ENCODE results near the gene SLC6A7.

Gene SLC6A7

DNA sequence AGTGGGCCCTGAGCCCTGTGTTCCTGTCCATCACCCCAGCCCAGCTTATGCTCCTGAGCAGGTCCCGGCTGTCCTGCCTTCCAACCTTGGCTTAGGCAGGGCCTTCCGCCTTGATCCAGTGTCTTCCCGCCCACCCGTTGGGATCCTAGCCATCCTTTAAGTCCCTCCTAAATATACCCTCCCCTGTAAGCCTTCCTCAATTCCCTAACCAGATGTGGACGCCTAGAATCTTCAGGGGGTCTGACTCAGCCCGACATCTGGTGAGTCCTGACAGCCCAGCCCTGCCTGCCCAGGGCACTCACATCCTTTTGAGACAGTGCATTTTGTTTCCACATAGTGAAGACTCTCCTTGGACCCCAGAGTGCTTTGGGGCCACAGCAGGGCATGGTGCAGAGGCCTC is 23.7 kb downstream of the SLC6A7 start (continued):
- no peak for TF ChIP-seq MYNN (tag by site-specific recombination; IDR thresholded peaks at IDR 0.05; ENCODE audit: borderline replicate concordance)
- no peak for TF ChIP-seq ZNF600 (tag by site-specific recombination; IDR thresholded peaks at IDR 0.05)
- TF ChIP-seq ZNF394 (tag by site-specific recombination; IDR thresholded peaks at IDR 0.05; ENCODE audit: borderline replicate concordance): no peak
- TF ChIP-seq CTCF (tag by site-specific recombination; IDR thresholded peaks at IDR 0.05): no peak

DNA sequence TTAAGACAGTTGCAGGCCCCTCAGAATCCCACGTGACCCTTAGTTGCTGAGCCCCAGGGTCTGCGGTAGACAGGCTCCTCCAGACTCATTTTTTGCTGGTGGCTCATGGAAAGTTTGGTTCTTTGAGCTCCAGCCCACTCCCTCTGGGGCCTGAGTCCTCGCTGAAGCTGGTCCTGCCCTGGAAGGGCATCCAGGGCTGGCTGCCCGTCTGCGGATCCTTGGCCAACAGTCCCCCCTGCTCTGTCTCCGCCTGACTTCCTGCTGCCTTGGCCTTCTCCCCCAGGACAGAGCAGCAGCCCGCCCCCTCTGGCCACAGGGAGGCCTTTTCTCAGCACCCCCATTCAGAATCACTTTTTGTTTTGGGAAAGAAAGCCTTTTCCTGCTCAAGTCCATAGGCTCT is 24.4 kb downstream of the SLC6A7 start:
- Histone ChIP-seq H3K4me1 (ENCODE audit: control insufficient read depth, insufficient read depth, low read length) (no peaks in the 10 kb centered on the region), H3K27ac (ENCODE audit: extremely low read depth, low read depth, low read length) (no peak overlapping the region), H3K9me3 (ENCODE audit: control insufficient read depth, insufficient read depth, low read depth, low read length) (no peaks in the 10 kb centered on the region), H3K36me3 (ENCODE audit: control insufficient read depth in 2 of 2, insufficient read depth in 1 of 2, low read length in 2 of 2) (no peaks in the 10 kb centered on the region), H3K4me3 (ENCODE audit: low read depth, low read length) (no peak overlapping the region)
- CTCF ChIA-PET: interaction anchor here (0.6 to 5.5 kb wide), 10 partner anchors 13 to 680 kb away, joined by 3 to 37 read pairs (median 4); no protein-coding TSS in a partner anchor
- POLR2A ChIA-PET: no interaction called here
- no peak for TF ChIP-seq AEBP2 (tag by site-specific recombination; IDR thresholded peaks at IDR 0.05; ENCODE audit: borderline replicate concordance)
- TF ChIP-seq ZNF600 (tag by site-specific recombination; IDR thresholded peaks at IDR 0.05): no peak
- TF ChIP-seq MZF1 (tag by site-specific recombination; IDR thresholded peaks at IDR 0.05; ENCODE audit: borderline replicate concordance): no peak
- TF ChIP-seq ZBTB20 (tag by site-specific recombination; IDR thresholded peaks at IDR 0.05): no peak
- TF ChIP-seq ZNF24 (tag by site-specific recombination; IDR thresholded peaks at IDR 0.05): no peak
- TF ChIP-seq, protein P1, sequence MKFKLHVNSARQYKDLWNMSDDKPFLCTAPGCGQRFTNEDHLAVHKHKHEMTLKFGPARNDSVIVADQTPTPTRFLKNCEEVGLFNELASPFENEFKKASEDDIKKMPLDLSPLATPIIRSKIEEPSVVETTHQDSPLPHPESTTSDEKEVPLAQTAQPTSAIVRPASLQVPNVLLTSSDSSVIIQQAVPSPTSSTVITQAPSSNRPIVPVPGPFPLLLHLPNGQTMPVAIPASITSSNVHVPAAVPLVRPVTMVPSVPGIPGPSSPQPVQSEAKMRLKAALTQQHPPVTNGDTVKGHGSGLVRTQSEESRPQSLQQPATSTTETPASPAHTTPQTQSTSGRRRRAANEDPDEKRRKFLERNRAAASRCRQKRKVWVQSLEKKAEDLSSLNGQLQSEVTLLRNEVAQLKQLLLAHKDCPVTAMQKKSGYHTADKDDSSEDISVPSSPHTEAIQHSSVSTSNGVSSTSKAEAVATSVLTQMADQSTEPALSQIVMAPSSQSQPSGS (tag by site-specific recombination; IDR thresholded peaks at IDR 0.05; ENCODE audit: low read depth): no peak
- TF ChIP-seq, protein P2, sequence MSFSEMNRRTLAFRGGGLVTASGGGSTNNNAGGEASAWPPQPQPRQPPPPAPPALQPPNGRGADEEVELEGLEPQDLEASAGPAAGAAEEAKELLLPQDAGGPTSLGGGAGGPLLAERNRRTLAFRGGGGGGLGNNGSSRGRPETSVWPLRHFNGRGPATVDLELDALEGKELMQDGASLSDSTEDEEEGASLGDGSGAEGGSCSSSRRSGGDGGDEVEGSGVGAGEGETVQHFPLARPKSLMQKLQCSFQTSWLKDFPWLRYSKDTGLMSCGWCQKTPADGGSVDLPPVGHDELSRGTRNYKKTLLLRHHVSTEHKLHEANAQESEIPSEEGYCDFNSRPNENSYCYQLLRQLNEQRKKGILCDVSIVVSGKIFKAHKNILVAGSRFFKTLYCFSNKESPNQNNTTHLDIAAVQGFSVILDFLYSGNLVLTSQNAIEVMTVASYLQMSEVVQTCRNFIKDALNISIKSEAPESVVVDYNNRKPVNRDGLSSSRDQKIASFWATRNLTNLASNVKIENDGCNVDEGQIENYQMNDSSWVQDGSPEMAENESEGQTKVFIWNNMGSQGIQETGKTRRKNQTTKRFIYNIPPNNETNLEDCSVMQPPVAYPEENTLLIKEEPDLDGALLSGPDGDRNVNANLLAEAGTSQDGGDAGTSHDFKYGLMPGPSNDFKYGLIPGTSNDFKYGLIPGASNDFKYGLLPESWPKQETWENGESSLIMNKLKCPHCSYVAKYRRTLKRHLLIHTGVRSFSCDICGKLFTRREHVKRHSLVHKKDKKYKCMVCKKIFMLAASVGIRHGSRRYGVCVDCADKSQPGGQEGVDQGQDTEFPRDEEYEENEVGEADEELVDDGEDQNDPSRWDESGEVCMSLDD (tag by site-specific recombination; IDR thresholded peaks at IDR 0.05): no peak
- TF ChIP-seq ZNF202 (tag by site-specific recombination; IDR thresholded peaks at IDR 0.05; ENCODE audit: borderline replicate concordance): no peak
- TF ChIP-seq ZNF16 (tag by site-specific recombination; IDR thresholded peaks at IDR 0.05; ENCODE audit: low read depth): no peak
- TF ChIP-seq ZNF521 (tag by site-specific recombination; IDR thresholded peaks at IDR 0.05): no peak
- TF ChIP-seq, protein P3, sequence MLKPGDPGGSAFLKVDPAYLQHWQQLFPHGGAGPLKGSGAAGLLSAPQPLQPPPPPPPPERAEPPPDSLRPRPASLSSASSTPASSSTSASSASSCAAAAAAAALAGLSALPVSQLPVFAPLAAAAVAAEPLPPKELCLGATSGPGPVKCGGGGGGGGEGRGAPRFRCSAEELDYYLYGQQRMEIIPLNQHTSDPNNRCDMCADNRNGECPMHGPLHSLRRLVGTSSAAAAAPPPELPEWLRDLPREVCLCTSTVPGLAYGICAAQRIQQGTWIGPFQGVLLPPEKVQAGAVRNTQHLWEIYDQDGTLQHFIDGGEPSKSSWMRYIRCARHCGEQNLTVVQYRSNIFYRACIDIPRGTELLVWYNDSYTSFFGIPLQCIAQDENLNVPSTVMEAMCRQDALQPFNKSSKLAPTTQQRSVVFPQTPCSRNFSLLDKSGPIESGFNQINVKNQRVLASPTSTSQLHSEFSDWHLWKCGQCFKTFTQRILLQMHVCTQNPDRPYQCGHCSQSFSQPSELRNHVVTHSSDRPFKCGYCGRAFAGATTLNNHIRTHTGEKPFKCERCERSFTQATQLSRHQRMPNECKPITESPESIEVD (tag by site-specific recombination; IDR thresholded peaks at IDR 0.05): no peak
- TF ChIP-seq, protein P4, sequence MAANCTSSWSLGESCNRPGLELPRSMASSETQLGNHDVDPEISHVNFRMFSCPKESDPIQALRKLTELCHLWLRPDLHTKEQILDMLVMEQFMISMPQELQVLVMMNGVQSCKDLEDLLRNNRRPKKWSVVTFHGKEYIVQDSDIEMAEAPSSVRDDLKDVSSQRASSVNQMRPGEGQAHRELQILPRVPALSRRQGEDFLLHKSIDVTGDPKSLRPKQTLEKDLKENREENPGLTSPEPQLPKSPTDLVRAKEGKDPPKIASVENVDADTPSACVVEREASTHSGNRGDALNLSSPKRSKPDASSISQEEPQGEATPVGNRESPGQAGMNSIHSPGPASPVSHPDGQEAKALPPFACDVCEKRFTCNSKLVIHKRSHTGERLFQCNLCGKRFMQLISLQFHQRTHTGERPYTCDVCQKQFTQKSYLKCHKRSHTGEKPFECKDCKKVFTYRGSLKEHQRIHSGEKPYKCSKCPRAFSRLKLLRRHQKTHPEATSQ (tag by site-specific recombination; IDR thresholded peaks at IDR 0.05): no peak
- no peak for TF ChIP-seq ZFP41 (tag by site-specific recombination; IDR thresholded peaks at IDR 0.05; ENCODE audit: borderline replicate concordance)
- TF ChIP-seq, protein P5, sequence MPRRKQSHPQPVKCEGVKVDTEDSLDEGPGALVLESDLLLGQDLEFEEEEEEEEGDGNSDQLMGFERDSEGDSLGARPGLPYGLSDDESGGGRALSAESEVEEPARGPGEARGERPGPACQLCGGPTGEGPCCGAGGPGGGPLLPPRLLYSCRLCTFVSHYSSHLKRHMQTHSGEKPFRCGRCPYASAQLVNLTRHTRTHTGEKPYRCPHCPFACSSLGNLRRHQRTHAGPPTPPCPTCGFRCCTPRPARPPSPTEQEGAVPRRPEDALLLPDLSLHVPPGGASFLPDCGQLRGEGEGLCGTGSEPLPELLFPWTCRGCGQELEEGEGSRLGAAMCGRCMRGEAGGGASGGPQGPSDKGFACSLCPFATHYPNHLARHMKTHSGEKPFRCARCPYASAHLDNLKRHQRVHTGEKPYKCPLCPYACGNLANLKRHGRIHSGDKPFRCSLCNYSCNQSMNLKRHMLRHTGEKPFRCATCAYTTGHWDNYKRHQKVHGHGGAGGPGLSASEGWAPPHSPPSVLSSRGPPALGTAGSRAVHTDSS (tag by site-specific recombination; IDR thresholded peaks at IDR 0.05): no peak
- TF ChIP-seq, protein P6, sequence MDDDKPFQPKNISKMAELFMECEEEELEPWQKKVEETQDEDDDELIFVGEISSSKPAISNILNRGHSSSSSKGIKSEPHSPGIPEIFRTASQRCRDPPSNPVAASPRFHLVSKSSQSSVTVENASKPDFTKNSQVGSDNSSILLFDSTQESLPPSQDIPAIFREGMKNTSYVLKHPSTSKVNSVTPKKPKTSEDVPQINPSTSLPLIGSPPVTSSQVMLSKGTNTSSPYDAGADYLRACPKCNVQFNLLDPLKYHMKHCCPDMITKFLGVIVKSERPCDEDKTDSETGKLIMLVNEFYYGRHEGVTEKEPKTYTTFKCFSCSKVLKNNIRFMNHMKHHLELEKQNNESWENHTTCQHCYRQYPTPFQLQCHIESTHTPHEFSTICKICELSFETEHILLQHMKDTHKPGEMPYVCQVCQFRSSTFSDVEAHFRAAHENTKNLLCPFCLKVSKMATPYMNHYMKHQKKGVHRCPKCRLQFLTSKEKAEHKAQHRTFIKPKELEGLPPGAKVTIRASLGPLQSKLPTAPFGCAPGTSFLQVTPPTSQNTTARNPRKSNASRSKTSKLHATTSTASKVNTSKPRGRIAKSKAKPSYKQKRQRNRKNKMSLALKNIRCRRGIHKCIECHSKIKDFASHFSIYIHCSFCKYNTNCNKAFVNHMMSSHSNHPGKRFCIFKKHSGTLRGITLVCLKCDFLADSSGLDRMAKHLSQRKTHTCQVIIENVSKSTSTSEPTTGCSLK (tag by site-specific recombination; IDR thresholded peaks at IDR 0.05): no peak
- no peak for TF ChIP-seq ZNF169 (tag by site-specific recombination; IDR thresholded peaks at IDR 0.05)

Data from HEK293 (cell line).